ENCODE measurements around the gene HCRT. TPM values are rescaled to one million over a fixed set of nuclear protein-coding genes. Genes with fewer than 3 reads are reported as not detected.

Gene HCRT
- total and polyA plus RNA-seq, 5 donors from 2014 or later: not detected

Other genes with a start within 250 kb of the HCRT start
- 27.7 TPM for gene CNP, start 218.7 kb downstream of the HCRT start, total RNA-seq
- 10 to 100 TPM; 26.9 to 44.3 (median 34.1) TPM for gene CNP, start 218.7 kb downstream of the HCRT start, polyA plus RNA-seq
- 149 TPM for gene DNAJC7, start 168.0 kb downstream of the HCRT start, total RNA-seq
- 10 to 100 TPM; 53.3 to 80.7 (median 67.2) TPM for gene DNAJC7, start 168.0 kb downstream of the HCRT start, polyA plus RNA-seq
- 14.6 TPM for gene NKIRAS2, start 165.4 kb downstream of the HCRT start, total RNA-seq
- 10 to 100 TPM; 21.8 to 25.8 (median 23.0) TPM for gene NKIRAS2, start 165.4 kb downstream of the HCRT start, polyA plus RNA-seq
- 0.27 TPM for gene C17orf113, start 134.9 kb downstream of the HCRT start, total RNA-seq
- under 1 TPM; 0.09 to 0.46 (median 0.38) TPM for gene C17orf113, start 134.9 kb downstream of the HCRT start, polyA plus RNA-seq
- gene ZNF385C, start 87.0 kb downstream of the HCRT start, total RNA-seq: not detected
- under 1 TPM in 1 of 4 donors, not detected in 3; 0.21 TPM for gene ZNF385C, start 87.0 kb downstream of the HCRT start, polyA plus RNA-seq
- gene DHX58, start 72.7 kb downstream of the HCRT start, total RNA-seq: 24.4 TPM
- 10 to 100 TPM in 3 of 4 donors, 1 to 10 TPM in 1; 7.2 to 20.9 (median 14.5) TPM for gene DHX58, start 72.7 kb downstream of the HCRT start, polyA plus RNA-seq
- gene KAT2A, start 64.1 kb downstream of the HCRT start, total RNA-seq: 26.5 TPM
- 1 to 10 TPM; 2.5 to 5.7 (median 4.4) TPM for gene KAT2A, start 64.1 kb downstream of the HCRT start, polyA plus RNA-seq
- gene HSPB9, start 62.6 kb downstream of the HCRT start, total RNA-seq: not detected
- under 1 TPM in 2 of 4 donors, not detected in 2; 0.08 to 0.28 TPM for gene HSPB9, start 62.6 kb downstream of the HCRT start, polyA plus RNA-seq
- 93.7 TPM for gene RAB5C, start 30.5 kb downstream of the HCRT start, total RNA-seq
- 10 to 100 TPM; 56.0 to 98.5 (median 69.9) TPM for gene RAB5C, start 30.5 kb downstream of the HCRT start, polyA plus RNA-seq
- 0.47 TPM for gene KCNH4, start 4.3 kb downstream of the HCRT start, total RNA-seq
- not detected for gene KCNH4, start 4.3 kb downstream of the HCRT start, polyA plus RNA-seq
- 13.6 TPM for gene GHDC, start 9.0 kb upstream of the HCRT start, total RNA-seq
- 10 to 100 TPM; 11.1 to 17.8 (median 13.2) TPM for gene GHDC, start 9.0 kb upstream of the HCRT start, polyA plus RNA-seq
- 241 TPM for gene STAT5B, start 90.9 kb upstream of the HCRT start, total RNA-seq
- 100 to 1,000 TPM; 109 to 117 (median 112) TPM for gene STAT5B, start 90.9 kb upstream of the HCRT start, polyA plus RNA-seq
- 177 TPM for gene STAT5A, start 103.0 kb upstream of the HCRT start, total RNA-seq
- gene STAT5A, start 103.0 kb upstream of the HCRT start, polyA plus RNA-seq: 10 to 100 TPM; 71.1 to 90.9 (median 76.7) TPM
- 262 TPM for gene STAT3, start 203.0 kb upstream of the HCRT start, total RNA-seq
- 100 to 1,000 TPM; 100 to 125 (median 118) TPM for gene STAT3, start 203.0 kb upstream of the HCRT start, polyA plus RNA-seq
- gene CAVIN1, start 237.8 kb upstream of the HCRT start, total RNA-seq: 1.1 TPM
- gene CAVIN1, start 237.8 kb upstream of the HCRT start, polyA plus RNA-seq: under 1 TPM; 0.03 to 0.31 (median 0.14) TPM

All from CD4-positive, CD25-positive, alpha-beta regulatory T cell (primary cell).